Glomerular endothelial cell (primary cell): Measurements from ENCODE around the gene ATP10B. TPM values are rescaled to one million over a fixed set of nuclear protein-coding genes. Genes with fewer than 3 reads are reported as not detected.

Source experiments
- DNase-seq: peaks from one replicate; pipeline ENCODE4 v3.0.0-alpha.2; 2011; ENCODE audit warnings: low read depth, low spot score; ENCODE audit errors: extremely low read depth
- total RNA-seq: library from RNA; depleted of rRNA; stranded (reverse); fragments of >200 nt; gene quantifications from 2 replicates; pipeline ENCODE4 v1.2.3, GENCODE V29; 2015

Gene ATP10B
- total RNA-seq, 1 donor from 2014 or later: under 0.01 TPM

GRCh38 chr5:160573318-160573717 is 278.7 kb downstream of the ATP10B start:
- DNase-seq: no peak

GRCh38 chr5:160567031-160567705 is 284.8 kb downstream of the ATP10B start:
- no peak for DNase-seq

GRCh38 chr5:160565376-160565775 is 286.6 kb downstream of the ATP10B start:
- no peak for DNase-seq

- DNase-seq: no peak
Observed at GRCh38 chr5:160556846-160557245, 295.2 kb downstream of the ATP10B start.

GRCh38 chr5:160555971-160556631 is 295.9 kb downstream of the ATP10B start:
- DNase-seq: no peak

- no peak for DNase-seq
Observed at GRCh38 chr5:160555581-160555970, 296.4 kb downstream of the ATP10B start.

- no peak for DNase-seq
Observed at GRCh38 chr5:160550075-160550474, 301.9 kb downstream of the ATP10B start.

- DNase-seq: no peak
Observed at GRCh38 chr5:160548949-160549645, 302.9 kb downstream of the ATP10B start.

- no peak for DNase-seq
Observed at GRCh38 chr5:160547872-160548271, 304.1 kb downstream of the ATP10B start.

GRCh38 chr5:160547061-160547460 is 304.9 kb downstream of the ATP10B start:
- DNase-seq: no peak

- no peak for DNase-seq
Observed at GRCh38 chr5:160545832-160546231, 306.2 kb downstream of the ATP10B start.

GRCh38 chr5:160543395-160543794 is 308.6 kb downstream of the ATP10B start:
- no peak for DNase-seq

GRCh38 chr5:160542840-160543239 is 309.2 kb downstream of the ATP10B start:
- DNase-seq: no peak

- DNase-seq: no peak
Observed at GRCh38 chr5:160542281-160542680, 309.7 kb downstream of the ATP10B start.

GRCh38 chr5:160539431-160539830 is 312.6 kb downstream of the ATP10B start:
- DNase-seq: no peak

- no peak for DNase-seq
Observed at GRCh38 chr5:160537940-160538339, 314.1 kb downstream of the ATP10B start.

- no peak for DNase-seq
Observed at GRCh38 chr5:160537116-160537515, 314.9 kb downstream of the ATP10B start.

- no peak for DNase-seq
Observed at GRCh38 chr5:160534914-160535313, 317.1 kb downstream of the ATP10B start.

GRCh38 chr5:160534125-160534524 is 317.9 kb downstream of the ATP10B start:
- no peak for DNase-seq

- no peak for DNase-seq
Observed at GRCh38 chr5:160525471-160526261, 326.3 kb downstream of the ATP10B start.

GRCh38 chr5:160524827-160525226 is 327.2 kb downstream of the ATP10B start:
- no peak for DNase-seq
